PC-3 (cell line): Measurements from ENCODE around the gene ONECUT3.

ENCODE experiments used
- EZH2 ChIP-seq: fragments of 300-600 bp; sonication (generic); IDR thresholded peaks from one replicate; pipeline ENCODE4 v1.6.1; 2017; ENCODE audit warnings: antibody characterized with exemption, mild to moderate bottlenecking, low read length; ENCODE audit not compliant: unreplicated experiment
- EZH2phosphoT487 ChIP-seq: fragments of 300-600 bp; sonication (generic); IDR thresholded peaks from 2 replicates; pipeline ENCODE4 v1.6.1; 2018; ENCODE audit warnings: mild to moderate bottlenecking, antibody characterized with exemption, low read length, borderline replicate concordance
- TF ChIP-seq, protein P1 (sequence below): fragments of 300-600 bp; sonication (generic); conservative IDR thresholded peaks from 2 replicates; pipeline ENCODE4 v1.5.1; 2017; ENCODE audit warnings: antibody characterized with exemption, low read depth, mild to moderate bottlenecking, low read length

DNA sequence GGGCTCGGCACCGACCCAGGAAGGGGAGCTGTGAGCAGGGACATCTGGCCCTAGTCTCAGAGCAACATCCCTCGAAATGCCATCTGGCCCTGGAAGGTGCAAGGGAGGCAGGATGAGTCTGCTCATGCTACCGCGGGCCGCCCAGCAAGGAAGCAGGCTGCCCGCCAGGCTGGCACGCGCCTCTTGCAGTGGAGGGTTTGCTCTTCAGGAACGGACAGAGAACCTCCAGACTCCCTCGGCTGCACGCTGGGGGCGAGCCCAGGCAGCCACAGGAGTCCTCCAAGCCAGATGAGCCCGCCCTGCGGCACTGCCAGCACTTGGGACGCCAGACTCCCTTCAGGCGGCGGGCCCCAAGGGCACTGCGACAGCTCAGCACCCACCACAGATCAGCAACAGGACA, 68.9 kb downstream of the ONECUT3 start:
- TF ChIP-seq, protein P1, sequence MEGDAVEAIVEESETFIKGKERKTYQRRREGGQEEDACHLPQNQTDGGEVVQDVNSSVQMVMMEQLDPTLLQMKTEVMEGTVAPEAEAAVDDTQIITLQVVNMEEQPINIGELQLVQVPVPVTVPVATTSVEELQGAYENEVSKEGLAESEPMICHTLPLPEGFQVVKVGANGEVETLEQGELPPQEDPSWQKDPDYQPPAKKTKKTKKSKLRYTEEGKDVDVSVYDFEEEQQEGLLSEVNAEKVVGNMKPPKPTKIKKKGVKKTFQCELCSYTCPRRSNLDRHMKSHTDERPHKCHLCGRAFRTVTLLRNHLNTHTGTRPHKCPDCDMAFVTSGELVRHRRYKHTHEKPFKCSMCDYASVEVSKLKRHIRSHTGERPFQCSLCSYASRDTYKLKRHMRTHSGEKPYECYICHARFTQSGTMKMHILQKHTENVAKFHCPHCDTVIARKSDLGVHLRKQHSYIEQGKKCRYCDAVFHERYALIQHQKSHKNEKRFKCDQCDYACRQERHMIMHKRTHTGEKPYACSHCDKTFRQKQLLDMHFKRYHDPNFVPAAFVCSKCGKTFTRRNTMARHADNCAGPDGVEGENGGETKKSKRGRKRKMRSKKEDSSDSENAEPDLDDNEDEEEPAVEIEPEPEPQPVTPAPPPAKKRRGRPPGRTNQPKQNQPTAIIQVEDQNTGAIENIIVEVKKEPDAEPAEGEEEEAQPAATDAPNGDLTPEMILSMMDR = no peak
- TF ChIP-seq EZH2 (no peak), EZH2phosphoT487 (no peak)
